ENCODE results near the gene PRKAR1A.

DNA sequence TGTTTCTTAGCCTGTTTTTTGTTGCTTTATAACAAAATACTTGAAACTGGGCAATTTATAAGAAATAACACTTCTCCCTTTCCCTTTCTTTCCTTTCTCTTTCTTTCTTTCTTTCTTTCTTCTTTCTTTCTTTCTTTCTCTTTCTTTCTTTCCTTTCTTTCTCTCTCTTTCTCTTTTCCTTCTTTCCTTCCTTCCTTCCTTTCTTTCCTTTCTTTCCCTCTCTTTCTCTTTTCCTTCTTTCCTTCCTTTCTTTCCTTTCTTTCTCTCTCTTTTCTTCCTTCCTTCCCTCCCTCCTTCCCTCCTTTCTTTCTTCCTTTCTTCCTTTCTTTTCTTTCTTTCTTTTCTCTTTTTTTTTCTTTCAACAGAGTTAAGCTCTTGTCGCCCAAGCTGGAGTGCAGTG, 61.1 kb downstream of the PRKAR1A start:
- TF ChIP-seq EP300 (IDR thresholded peaks at IDR 0.05), result no peak
- no peak for TF ChIP-seq CTCF (IDR thresholded peaks at IDR 0.05)
- no peak for TF ChIP-seq POLR2A (IDR thresholded peaks at IDR 0.05)

All from suprapubic skin (tissue), 3 donors.